CD14-positive monocyte (primary cell): ENCODE results near the gene SUSD1. TPM values are rescaled to one million over a fixed set of nuclear protein-coding genes. Genes with fewer than 3 reads are reported as not detected.

ENCODE experiments used
- DNase-seq, 3 donors: peaks; one replicate each; pipeline ENCODE4 v3.0.0-alpha.2; 2011 to 2022
- H2AFZ ChIP-seq: 2 replicates; pipeline ENCODE4 v1.6.0; 2012; ENCODE audit warnings: mild to moderate bottlenecking, low read depth, low read length, inconsistent platforms; ENCODE audit not compliant: insufficient read depth, poor library complexity, severe bottlenecking
- H3K27ac ChIP-seq, 2 donors: 1 replicate in 1 of 2; 2 replicates in 1 of 2; pipeline ENCODE4 v1.5.1; 2012 to 2013; ENCODE audit warnings: low read length in 2 of 2, control low read depth in 1 of 2, inconsistent platforms in 1 of 2, low read depth in 1 of 2, mild to moderate bottlenecking in 1 of 2
- H3K27me3 ChIP-seq, 2 donors: one replicate each; pipeline versions ENCODE4 v1.6.0 to v1.6.1; 2011 to 2013; ENCODE audit warnings: low read length in 2 of 2; ENCODE audit not compliant: control insufficient read depth in 2 of 2, insufficient read depth in 2 of 2
- H3K36me3 ChIP-seq, 2 donors: replicated peaks in 1 of 2; 1 replicate in 1 of 2; 2 replicates in 1 of 2; pipeline versions ENCODE4 v1.5.1 to v1.6.1; 2012 to 2013; ENCODE audit warnings: low read length in 2 of 2, control low read depth in 1 of 2, inconsistent platforms in 1 of 2, mild to moderate bottlenecking in 1 of 2; ENCODE audit not compliant: insufficient read depth in 2 of 2, control insufficient read depth in 1 of 2
- H3K4me1 ChIP-seq, 2 donors: 1 replicate in 1 of 2; 2 replicates in 1 of 2; pipeline versions ENCODE4 v1.5.1 to v1.6.1; 2012 to 2013; ENCODE audit warnings: low read length in 2 of 2, control low read depth in 1 of 2, inconsistent platforms in 1 of 2, mild to moderate bottlenecking in 1 of 2, moderate library complexity in 1 of 2; ENCODE audit not compliant: insufficient read depth in 2 of 2, control insufficient read depth in 1 of 2
- H3K4me2 ChIP-seq: replicated peaks from 2 replicates; pipeline ENCODE3; 2012; ENCODE audit warnings: low read length, moderate library complexity, mild to moderate bottlenecking; ENCODE audit not compliant: poor library complexity, severe bottlenecking; ENCODE audit errors: extremely low read depth
- H3K4me3 ChIP-seq, 3 experiments: fragments of 200-600 bp in 1 of 3; sonication (generic) in 1 of 3; replicated peaks in 1 of 3; 1 replicate in 2 of 3; 2 replicates in 1 of 3; pipeline ENCODE4 v1.5.1; 2011 to 2013; ENCODE audit warnings: low read length in 3 of 3, mild to moderate bottlenecking in 3 of 3, control low read depth in 2 of 3, low read depth in 2 of 3, inconsistent platforms in 1 of 3, moderate library complexity in 1 of 3
- H3K79me2 ChIP-seq: 2 replicates; pipeline ENCODE4 v1.6.0; 2012; ENCODE audit warnings: mild to moderate bottlenecking, control low read depth, inconsistent platforms, low read length, moderate library complexity; ENCODE audit not compliant: insufficient read depth
- H3K9ac ChIP-seq: 2 replicates; pipeline ENCODE4 v1.6.0; 2017; ENCODE audit warnings: low read length, mild to moderate bottlenecking; ENCODE audit not compliant: insufficient read depth, poor library complexity, severe bottlenecking
- H3K9me3 ChIP-seq, 2 donors: replicated peaks in 1 of 2; 1 replicate in 1 of 2; 2 replicates in 1 of 2; pipeline versions ENCODE4 v1.5.1 to v1.6.1; 2012 to 2013; ENCODE audit warnings: low read length in 2 of 2, control low read depth in 1 of 2; ENCODE audit not compliant: control insufficient read depth in 1 of 2, insufficient read depth in 1 of 2
- H4K20me1 ChIP-seq: 2 replicates; pipeline ENCODE4 v1.6.0; 2012; ENCODE audit warnings: mild to moderate bottlenecking, low read length, control low read depth, moderate library complexity; ENCODE audit not compliant: insufficient read depth
- H3K27ac Mint-ChIP-seq, 7 donors: one replicate each; pipeline ENCODE4 v1.8.0; 2020; ENCODE audit warnings: mild to moderate bottlenecking in 7 of 7, mixed read lengths in 7 of 7, moderate library complexity in 6 of 7, inconsistent platforms in 2 of 7
- H3K27me3 Mint-ChIP-seq, 3 donors: one replicate each; pipeline ENCODE4 v1.8.0; 2021 to 2022; ENCODE audit warnings: low read depth in 3 of 3, mild to moderate bottlenecking in 3 of 3, mixed read lengths in 3 of 3, moderate library complexity in 3 of 3, inconsistent platforms in 1 of 3
- H3K36me3 Mint-ChIP-seq, 2 donors: one replicate each; pipeline ENCODE4 v1.8.0; 2020; ENCODE audit warnings: mixed read lengths in 2 of 2, inconsistent platforms in 1 of 2, mild to moderate bottlenecking in 1 of 2
- H3K4me1 Mint-ChIP-seq: one replicate; pipeline ENCODE4 v1.8.0; 2020; ENCODE audit warnings: mild to moderate bottlenecking, mixed read lengths
- H3K4me3 Mint-ChIP-seq, 2 donors: one replicate each; pipeline ENCODE4 v1.8.0; 2020; ENCODE audit warnings: mild to moderate bottlenecking in 2 of 2, mixed read lengths in 2 of 2, moderate library complexity in 1 of 2
- H3K9me3 Mint-ChIP-seq, 7 donors: one replicate each; pipeline ENCODE4 v1.8.0; 2020 to 2022; ENCODE audit warnings: mixed read lengths in 7 of 7, mild to moderate bottlenecking in 6 of 7, moderate library complexity in 6 of 7, inconsistent platforms in 2 of 7
- WGBS: methylation state at CpG from one replicate; pipeline ENCODE4 v1.1.5; 2013; ENCODE audit warnings: missing lambda C conversion rate; ENCODE audit not compliant: insufficient coverage; 5-methylcytosine and 5-hydroxymethylcytosine counted together
- intact Hi-C, 2 donors: fragments of 100-400 bp; cut with micrococcal nuclease; formaldehyde crosslinking; loops; one replicate each; pipeline versions ENCODE4 v1.15.0 to v1.15.1; 2023
- polyA plus RNA-seq, 3 donors: library from polyadenylated mRNA; depleted of rRNA in 1 of 3; unstranded in 2 of 3; stranded (reverse) in 1 of 3; fragments of 300-500 nt in 2 of 3; fragments of >200 nt in 1 of 3; fragmentation: Illumina TruSeq in 2 of 3; gene quantifications; 1 replicate in 2 of 3; 2 replicates in 1 of 3; pipeline ENCODE4 v1.2.3, GENCODE V29; 2012 to 2021
- TF ChIP-seq, protein P1 (sequence below): fragments of 200-600 bp; IDR thresholded peaks from one replicate; pipeline ENCODE4 v1.8.0; 2022; ENCODE audit warnings: antibody characterized with exemption, mild to moderate bottlenecking

Gene SUSD1
- polyA plus RNA-seq, 3 donors, result 29.1 to 42.3 (median 30.9) TPM

- Mint-ChIP-seq H3K27me3 (peaks cover 0 to 7% (median 0%) of the 10 kb centered on the region in 3 donors), H3K4me3 (no peak overlapping the region), H3K4me1 (peaks cover 11% of the 10 kb centered on the region), H3K27ac (peak overlapping the region in 2 of 7 donors; percentile 49 to 77), H3K36me3 (no peaks in the 10 kb centered on the region), H3K9me3 (no peaks in the 10 kb centered on the region)
- Histone ChIP-seq H3K9me3 (no peaks in the 10 kb centered on the region), H3K9ac (no peak overlapping the region), H4K20me1 (no peaks in the 10 kb centered on the region), H3K27me3 (no peaks in the 10 kb centered on the region), H2AFZ (no peak overlapping the region), H3K36me3 (no peaks in the 10 kb centered on the region), H3K4me3 (no peak overlapping the region), H3K4me1 (peaks cover 3 to 5% of the 10 kb centered on the region in 2 donors), H3K79me2 (no peaks in the 10 kb centered on the region), H3K4me2 (no peak overlapping the region), H3K27ac (no peak overlapping the region)
- TF ChIP-seq, protein P1, sequence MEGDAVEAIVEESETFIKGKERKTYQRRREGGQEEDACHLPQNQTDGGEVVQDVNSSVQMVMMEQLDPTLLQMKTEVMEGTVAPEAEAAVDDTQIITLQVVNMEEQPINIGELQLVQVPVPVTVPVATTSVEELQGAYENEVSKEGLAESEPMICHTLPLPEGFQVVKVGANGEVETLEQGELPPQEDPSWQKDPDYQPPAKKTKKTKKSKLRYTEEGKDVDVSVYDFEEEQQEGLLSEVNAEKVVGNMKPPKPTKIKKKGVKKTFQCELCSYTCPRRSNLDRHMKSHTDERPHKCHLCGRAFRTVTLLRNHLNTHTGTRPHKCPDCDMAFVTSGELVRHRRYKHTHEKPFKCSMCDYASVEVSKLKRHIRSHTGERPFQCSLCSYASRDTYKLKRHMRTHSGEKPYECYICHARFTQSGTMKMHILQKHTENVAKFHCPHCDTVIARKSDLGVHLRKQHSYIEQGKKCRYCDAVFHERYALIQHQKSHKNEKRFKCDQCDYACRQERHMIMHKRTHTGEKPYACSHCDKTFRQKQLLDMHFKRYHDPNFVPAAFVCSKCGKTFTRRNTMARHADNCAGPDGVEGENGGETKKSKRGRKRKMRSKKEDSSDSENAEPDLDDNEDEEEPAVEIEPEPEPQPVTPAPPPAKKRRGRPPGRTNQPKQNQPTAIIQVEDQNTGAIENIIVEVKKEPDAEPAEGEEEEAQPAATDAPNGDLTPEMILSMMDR, result no peak
- WGBS, result 63% methylated on average over 1 of the region's 3 CpGs
- intact Hi-C loops, result no loop called here
- DNase-seq, result no peak
Measured at GRCh38 chr9:112000743-112001142, 174.4 kb downstream of the SUSD1 start.

DNA sequence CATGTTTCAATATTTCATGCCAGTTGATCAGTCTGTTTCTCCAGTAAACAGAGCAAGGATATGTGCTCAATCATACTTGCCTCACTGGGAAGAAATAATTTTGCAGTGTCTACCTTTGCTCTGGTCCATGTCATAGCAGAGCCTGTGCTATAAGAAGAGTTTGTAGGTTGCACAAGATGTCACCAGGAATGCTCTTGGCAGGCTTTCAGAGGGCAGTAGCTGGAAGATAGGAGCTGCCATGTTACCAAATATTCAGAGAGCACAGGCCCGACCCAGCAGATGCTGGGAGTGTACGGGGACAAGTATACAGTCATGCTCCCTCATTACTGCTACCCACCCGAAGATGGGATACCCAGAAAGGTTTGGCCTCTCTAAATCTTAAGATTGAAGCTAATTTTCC, 175.8 kb downstream of the SUSD1 start:
- no peak overlapping the region for H3K27ac ChIP-seq
- H4K20me1 ChIP-seq, result no peaks in the 10 kb centered on the region
- H3K27ac Mint-ChIP-seq, result no peak overlapping the region
- H2AFZ ChIP-seq, result no peak overlapping the region
- H3K9me3 ChIP-seq, result no peaks in the 10 kb centered on the region
- no peaks in the 10 kb centered on the region for H3K4me1 ChIP-seq
- no peaks in the 10 kb centered on the region for H3K79me2 ChIP-seq
- H3K4me3 ChIP-seq, result no peak overlapping the region
- H3K4me2 ChIP-seq, result no peak overlapping the region
- no peak overlapping the region for H3K4me3 Mint-ChIP-seq
- peaks cover 0 to 4% (median 0%) of the 10 kb centered on the region in 3 donors for H3K27me3 Mint-ChIP-seq
- H3K36me3 ChIP-seq, result no peaks in the 10 kb centered on the region
- intact Hi-C loops, result no loop called here
- H3K4me1 Mint-ChIP-seq, result peaks cover 4% of the 10 kb centered on the region
- H3K9me3 Mint-ChIP-seq, result no peaks in the 10 kb centered on the region
- TF ChIP-seq, protein P1, result no peak
- no peaks in the 10 kb centered on the region for H3K27me3 ChIP-seq
- DNase-seq, result no peak
- 100% methylated on average over 1 of the region's 3 CpGs for WGBS
- no peak overlapping the region for H3K9ac ChIP-seq
- no peaks in the 10 kb centered on the region for H3K36me3 Mint-ChIP-seq
